ENCODE data around the gene ZNF541. TPM values are rescaled to one million over a fixed set of nuclear protein-coding genes. Genes with fewer than 3 reads are reported as not detected.

Gene ZNF541
- under 1 TPM in 8 of 10 donors, not detected in 2; 0.14 to 0.44 (median 0.20) TPM for polyA plus RNA-seq (ENCODE audit: insufficient read length in 10 of 10)
- long read RNA-seq, donor 1, result 0 reads
- long read RNA-seq, donor 2, result 0 reads
- long read RNA-seq, donor 3, result 0 reads
- long read RNA-seq, donor 4, result 0 reads
- long read RNA-seq, donor 5, result 0 reads
- long read RNA-seq, donor 6, result 0 reads
- long read RNA-seq, donor 7, result 0 reads
- long read RNA-seq, donor 8, result 0 reads
- long read RNA-seq, donor 9, result 0 reads

GRCh38 chr19:47573071-47574026 lies at the start of gene ZNF541:
ZNF541 (minus strand) TSS chr19:47573148; CDS start chr19:47555856, 17,292 bp downstream.
- DNase-seq, result peak; percentile 28 to 83 (median 69)

- no peak for DNase-seq
Observed at GRCh38 chr19:47619763-47620162, 46.8 kb upstream of the ZNF541 start.

GRCh38 chr19:47618771-47619170 lies 45.8 kb upstream of the ZNF541 start:
- DNase-seq, result no peak

- no peak for DNase-seq
Observed at GRCh38 chr19:47615714-47616113, 42.8 kb upstream of the ZNF541 start.

GRCh38 chr19:47615230-47615629 lies 42.3 kb upstream of the ZNF541 start:
- DNase-seq, result no peak

GRCh38 chr19:47614559-47614958 lies 41.6 kb upstream of the ZNF541 start:
- no peak for DNase-seq

- no peak for DNase-seq
Observed at GRCh38 chr19:47614021-47614295, 41.0 kb upstream of the ZNF541 start.

GRCh38 chr19:47613165-47614020 lies 40.4 kb upstream of the ZNF541 start:
- DNase-seq, result peak in 2 of 3 donors; percentile 42 to 80

GRCh38 chr19:47610902-47611301 lies 38.0 kb upstream of the ZNF541 start:
- DNase-seq, result peak in 1 of 3 donors; percentile 29

GRCh38 chr19:47609906-47610894 lies 37.3 kb upstream of the ZNF541 start:
- DNase-seq, result peak in 1 of 3 donors; percentile 67

GRCh38 chr19:47608969-47609905 lies 36.3 kb upstream of the ZNF541 start, which contains the start of gene BICRA:
BICRA (plus strand) TSS chr19:47609134; CDS start chr19:47673575, 64,441 bp downstream.
- peak; percentile 82 to 93 (median 90) for DNase-seq

GRCh38 chr19:47608074-47608918 lies 35.3 kb upstream of the ZNF541 start:
- DNase-seq, result peak; percentile 97 to 98 (median 97)

- DNase-seq, result no peak
Observed at GRCh38 chr19:47607564-47608073, 34.7 kb upstream of the ZNF541 start.

GRCh38 chr19:47603706-47604565 lies 31.0 kb upstream of the ZNF541 start:
- no peak for DNase-seq

GRCh38 chr19:47601180-47601904 lies 28.4 kb upstream of the ZNF541 start:
- no peak for DNase-seq

Data from muscle of back (tissue), 13 donors.